Measurements from ENCODE around the gene IDH3A.

The IDH3A gene

DNA sequence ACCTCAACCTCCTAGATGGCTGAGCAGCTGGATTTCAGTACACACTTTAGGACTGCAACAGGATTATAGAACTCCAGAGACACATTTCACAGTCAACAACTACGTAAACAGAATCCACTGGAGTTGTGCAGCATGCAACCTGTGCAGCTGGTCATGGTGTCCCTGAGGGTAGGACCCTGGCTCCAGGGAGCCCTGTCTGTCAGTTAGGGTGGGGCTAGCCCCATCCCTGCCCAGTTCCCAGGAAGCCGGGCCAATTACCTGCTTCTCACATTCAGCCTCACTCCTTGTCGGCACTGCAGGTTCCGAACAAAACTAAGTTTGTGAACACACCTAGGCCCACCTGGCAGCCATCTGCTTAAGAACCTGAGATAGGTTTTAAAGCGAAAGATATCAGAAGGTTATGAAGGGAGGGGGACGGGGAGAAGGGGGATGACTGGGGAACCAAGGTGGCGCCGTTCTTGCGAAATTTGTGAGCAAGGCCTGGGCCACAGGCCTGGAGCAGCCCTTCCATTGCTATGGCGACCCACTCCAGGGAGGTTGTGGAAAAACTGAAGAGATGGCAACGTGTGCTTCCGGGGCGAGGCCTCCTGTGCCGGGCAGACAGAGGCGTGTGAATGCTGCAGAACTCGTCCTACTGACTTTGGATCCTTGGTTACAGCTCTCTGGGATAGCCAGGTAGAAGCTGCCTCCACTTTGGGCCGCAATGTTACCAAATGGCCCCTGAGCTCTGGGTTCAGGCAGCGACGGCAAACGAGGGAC, 59.9 kb downstream of the IDH3A start:
- in situ Hi-C loops (cut with HindIII; ENCODE audit: low pct_ligation_motif_present, low pct_unique_long_range_greater_than_20kb, low sequenced_read_pairs) = no loop called here
- DNase-seq = no peak

DNA sequence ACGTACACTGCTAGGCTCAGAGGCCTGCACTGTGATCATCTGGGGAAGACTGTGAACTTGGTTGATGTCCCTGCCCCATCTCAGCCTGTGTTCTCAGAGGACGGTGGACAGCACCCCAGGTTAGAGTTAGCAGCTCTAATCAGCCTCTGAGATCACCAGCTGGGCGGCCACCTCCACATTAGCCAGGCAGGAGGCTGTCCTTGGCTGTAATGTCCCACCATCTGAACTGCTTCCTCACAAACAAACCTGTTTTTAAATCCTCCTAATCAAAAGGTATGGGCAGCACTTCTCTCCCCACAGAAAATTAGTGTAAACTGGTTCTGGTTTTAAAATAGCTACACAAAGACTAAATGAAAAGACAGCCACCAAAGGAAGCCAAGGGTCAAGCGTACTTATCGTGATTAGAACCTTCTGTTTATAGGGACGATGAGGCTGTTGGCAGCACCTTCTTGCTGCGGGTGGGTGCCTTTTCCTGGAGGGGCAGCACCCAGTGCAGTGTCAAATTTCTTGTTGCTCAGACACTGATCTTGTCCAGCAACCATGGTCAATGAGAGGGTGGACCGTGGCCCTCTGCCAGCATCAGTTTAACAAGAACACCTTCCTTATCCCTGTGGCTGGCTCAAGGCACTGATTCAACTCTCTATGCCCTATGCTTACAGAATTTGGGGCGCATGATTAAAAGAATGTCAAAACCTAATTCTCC, 60.6 kb downstream of the IDH3A start:
- in situ Hi-C loops (cut with HindIII; ENCODE audit: low pct_ligation_motif_present, low pct_unique_long_range_greater_than_20kb, low sequenced_read_pairs) = no loop called here
- no peak for DNase-seq

DNA sequence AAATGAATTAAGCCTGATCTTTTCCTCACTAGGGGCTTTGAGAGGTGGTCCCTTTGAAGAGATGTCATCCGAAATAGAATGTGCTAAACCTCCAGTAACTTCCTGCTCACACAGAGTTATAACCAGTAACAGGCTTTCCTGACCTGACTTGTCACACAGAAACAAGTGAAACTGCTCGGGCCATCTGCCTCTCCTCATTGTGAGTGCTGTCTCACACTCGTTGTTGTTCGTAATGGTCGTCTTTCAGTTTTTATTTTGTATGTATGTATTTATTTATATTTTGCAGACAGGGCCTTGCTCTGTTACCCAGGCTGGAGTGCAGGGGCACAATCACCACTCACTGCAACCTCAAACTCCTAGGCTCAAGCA, 61.2 kb downstream of the IDH3A start:
- no peak for DNase-seq
- in situ Hi-C loops (cut with HindIII; ENCODE audit: low pct_ligation_motif_present, low pct_unique_long_range_greater_than_20kb, low sequenced_read_pairs) = no loop called here

DNA sequence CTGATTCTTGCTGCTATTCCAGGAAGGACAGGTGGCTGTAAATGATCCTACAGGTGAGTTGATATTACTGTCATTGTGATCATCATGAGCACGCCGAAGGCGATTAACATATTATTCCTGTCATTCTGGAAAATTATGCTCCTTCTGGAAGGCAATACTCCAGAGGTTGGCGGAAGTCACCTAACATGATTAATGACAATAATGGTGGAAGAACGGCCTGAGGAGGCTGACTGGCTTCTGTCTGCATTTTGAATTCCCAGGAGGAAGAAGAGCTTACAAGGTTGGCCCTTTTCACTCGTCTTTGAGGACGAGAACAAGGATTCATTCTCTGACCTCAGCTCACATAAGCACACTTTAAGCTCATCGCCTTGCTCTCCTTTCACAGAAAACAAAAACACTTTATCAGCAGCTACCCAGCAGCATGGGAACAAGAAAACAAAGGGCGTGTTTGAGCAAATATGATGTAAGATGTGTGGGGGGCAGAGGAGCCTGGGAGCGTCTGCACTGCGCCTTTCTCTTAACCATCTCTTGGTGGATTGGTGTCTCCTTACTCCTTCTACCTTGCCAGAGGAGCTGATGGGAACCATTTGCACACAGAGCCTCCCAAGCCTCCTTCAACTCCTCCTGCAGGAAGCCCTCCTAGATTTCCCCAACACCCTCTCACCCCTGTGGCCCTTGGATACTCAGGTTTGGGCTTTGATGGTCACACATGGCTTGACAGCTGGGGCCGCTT, 62.2 kb downstream of the IDH3A start:
- DNase-seq = no peak
- in situ Hi-C loops (cut with HindIII; ENCODE audit: low pct_ligation_motif_present, low pct_unique_long_range_greater_than_20kb, low sequenced_read_pairs) = no loop called here

DNA sequence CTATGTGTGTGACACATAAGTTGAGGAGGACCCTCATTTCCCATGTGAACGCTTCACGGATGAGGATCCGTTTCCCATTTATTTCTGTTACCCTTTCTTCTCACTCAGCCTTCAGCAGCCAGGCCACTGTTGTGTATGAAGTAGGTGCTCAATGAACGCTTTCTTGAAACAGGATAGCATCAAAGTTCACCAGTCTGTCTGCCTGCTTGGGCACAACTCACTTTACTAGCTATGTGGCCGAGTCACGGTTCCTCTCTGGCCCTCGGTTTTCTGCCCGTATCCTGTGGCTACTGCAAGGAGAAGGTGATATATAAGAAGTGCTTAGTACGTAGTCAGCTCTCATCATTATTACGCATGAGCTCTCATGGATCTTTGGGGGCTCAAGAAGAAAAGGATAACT, 62.8 kb downstream of the IDH3A start:
- no peak for DNase-seq
- in situ Hi-C loops (cut with HindIII; ENCODE audit: low pct_ligation_motif_present, low pct_unique_long_range_greater_than_20kb, low sequenced_read_pairs) = no loop called here

DNA sequence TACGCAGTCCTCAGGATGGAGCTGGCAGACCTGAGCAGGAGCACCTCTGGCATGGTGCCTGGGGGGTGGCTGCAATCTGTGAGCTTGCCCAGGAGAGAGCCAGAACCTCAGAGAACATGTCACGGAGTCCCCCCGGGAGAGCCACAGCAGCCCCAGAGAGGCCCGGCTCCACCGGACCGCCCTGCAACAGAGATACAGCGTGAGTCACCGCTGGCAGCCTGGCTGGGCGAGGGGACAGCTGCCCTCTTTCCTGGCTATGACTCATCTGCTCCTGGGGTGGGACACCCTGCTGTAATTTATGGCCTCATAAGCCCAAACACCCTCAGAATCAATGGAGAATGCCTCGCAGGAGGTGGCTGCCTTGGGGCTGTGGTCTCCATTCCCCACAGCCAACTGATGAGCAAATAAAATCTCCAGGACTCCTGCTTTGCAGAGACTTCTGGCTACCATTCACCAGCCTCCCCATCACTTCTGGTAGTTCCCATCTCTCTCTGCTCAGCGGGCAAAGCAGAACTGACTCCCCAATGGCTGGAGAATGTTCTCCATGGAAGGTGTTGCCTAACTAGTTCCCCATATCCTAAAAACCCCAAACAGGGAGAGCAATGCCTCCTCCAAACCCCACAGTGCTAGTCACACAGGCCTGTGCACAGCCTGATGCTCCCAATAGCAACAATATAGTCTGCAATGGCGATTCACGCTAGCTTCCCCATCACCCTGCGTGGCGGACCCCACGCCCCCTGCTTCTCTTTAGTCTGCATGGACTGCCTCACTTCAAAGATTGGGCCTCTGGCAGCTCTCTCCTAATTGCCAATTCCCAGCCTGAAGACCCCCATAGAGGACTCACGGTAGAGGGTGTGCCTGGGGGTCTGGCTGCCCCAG, 63.6 kb downstream of the IDH3A start:
- DNase-seq = peak; percentile 71
- in situ Hi-C loops (cut with HindIII; ENCODE audit: low pct_ligation_motif_present, low pct_unique_long_range_greater_than_20kb, low sequenced_read_pairs) = no loop called here

DNA sequence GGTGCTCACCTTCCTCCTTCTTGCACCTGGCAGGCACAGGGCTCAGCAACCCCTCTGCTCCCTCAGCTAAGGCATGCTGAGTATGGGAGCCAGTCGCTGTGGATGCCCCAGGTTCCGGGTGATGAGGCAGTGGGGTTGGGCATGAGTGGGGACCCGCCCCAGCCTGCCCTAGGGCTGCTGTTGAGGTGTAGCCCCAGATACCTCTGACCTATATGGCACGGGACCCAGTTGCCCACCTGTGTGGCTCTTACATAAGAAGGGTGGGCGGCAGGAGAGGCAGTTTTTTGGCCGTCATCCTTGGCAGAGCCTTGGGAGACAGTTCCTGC, 64.2 kb downstream of the IDH3A start:
- DNase-seq = no peak
- in situ Hi-C loops (cut with HindIII; ENCODE audit: low pct_ligation_motif_present, low pct_unique_long_range_greater_than_20kb, low sequenced_read_pairs) = no loop called here

DNA sequence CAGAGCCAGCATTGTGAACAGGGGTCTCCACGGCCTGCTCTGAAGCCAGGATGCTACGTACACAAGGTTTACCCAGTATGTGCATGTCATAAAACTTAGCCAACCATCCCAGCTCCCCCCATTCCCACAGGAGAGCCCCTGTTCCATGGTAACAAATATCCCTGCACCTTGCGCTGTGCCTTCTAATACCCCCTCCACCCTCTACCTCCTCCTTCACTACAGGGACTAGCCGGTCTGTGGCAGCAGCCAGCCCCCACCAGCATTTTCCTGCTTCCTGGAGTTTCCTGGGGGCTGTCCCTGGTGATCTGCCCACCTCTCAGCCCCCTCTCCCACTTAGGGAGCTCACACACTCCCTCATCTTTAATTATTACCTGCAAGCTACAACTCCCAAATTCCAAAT, 64.8 kb downstream of the IDH3A start:
- in situ Hi-C loops (cut with HindIII; ENCODE audit: low pct_ligation_motif_present, low pct_unique_long_range_greater_than_20kb, low sequenced_read_pairs) = no loop called here
- DNase-seq = no peak

DNA sequence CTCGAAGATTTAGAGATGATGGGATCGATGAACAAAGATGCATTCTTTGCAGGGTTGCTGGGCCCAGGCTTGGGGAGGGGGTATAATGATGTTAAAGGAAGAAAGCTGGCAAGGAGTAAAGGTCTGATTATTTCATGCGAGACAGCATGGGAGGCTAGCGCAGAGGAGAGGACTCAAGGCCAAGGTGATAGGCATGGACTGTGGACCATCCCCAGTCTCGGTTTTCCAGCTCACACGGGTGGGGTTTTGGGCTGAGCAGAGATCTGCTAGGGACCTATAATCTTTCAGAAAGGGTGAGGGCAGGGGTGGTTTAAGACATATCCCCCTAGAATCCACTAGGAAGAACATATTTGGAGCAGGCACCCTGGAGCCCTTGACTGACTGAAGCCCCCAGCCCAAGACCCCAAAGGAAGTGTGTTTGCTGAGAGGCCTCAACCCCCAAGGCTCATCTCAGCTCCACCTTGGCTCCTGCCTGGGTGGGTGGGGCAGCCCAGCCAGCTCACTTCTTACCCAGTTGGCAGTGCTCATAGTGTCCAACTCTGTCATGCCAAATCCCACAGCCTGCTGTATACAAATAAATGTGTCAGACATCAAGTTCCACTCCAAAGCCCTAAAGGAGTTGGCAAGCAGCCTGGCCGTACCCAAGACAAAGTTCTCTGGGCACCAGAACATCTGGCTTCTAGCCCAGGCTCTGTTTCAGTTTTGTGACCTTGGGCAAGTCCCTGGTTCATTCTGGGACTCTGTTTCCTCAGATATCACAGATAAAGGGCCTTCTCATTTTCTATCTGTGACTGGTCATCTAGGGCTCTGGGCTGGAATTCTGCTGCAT, 67.3 kb downstream of the IDH3A start:
- peak; percentile 24 for DNase-seq
- in situ Hi-C loops (cut with HindIII; ENCODE audit: low pct_ligation_motif_present, low pct_unique_long_range_greater_than_20kb, low sequenced_read_pairs) = no loop called here

DNA sequence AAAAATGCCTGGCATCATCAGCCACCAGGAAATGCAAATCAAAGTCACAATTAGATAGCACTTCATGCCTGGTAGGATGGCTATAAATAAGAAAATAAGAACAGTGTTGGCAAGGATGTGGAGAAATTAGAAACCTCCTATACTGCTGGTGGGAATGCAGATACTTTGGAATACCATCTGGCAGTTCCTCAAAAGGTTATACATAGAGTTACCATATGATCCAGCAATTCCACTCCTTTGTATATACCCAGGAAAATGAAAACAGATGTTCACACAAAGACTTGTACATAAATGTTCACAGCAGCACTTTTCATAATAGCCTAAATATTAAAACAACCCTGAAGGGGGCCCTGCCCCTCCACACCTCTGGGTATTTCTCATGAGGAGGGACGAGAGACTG, 71.6 kb downstream of the IDH3A start:
- no peak for DNase-seq

More for the DNA sequence above, 71.6 kb downstream of the IDH3A start:
- in situ Hi-C loops (cut with HindIII; ENCODE audit: low pct_ligation_motif_present, low pct_unique_long_range_greater_than_20kb, low sequenced_read_pairs) = no loop called here

All from ACHN (cell line).